NAMALWA (cell line): Measurements from ENCODE around the gene NELFB.

Experiments used
- DNase-seq: peaks from one replicate; pipeline ENCODE4 v3.0.0-alpha.2; 2015; ENCODE audit warnings: low spot score

NELFB gene

GRCh38 chr9:137254624-137255447, at the start of gene NELFB:
NELFB (plus strand) TSS chr9:137255327.
- DNase-seq, result peak; percentile 92

- no peak for DNase-seq
Measured at GRCh38 chr9:137206602-137207001, 48.5 kb upstream of the NELFB start.

- DNase-seq, result no peak
Measured at GRCh38 chr9:137211532-137211931, 43.6 kb upstream of the NELFB start.

GRCh38 chr9:137212520-137212919, 42.6 kb upstream of the NELFB start:
- DNase-seq, result no peak

- no peak for DNase-seq
Measured at GRCh38 chr9:137213160-137214060, 41.7 kb upstream of the NELFB start.

GRCh38 chr9:137214620-137215019, 40.5 kb upstream of the NELFB start:
- DNase-seq, result no peak

GRCh38 chr9:137215196-137215986, 39.7 kb upstream of the NELFB start:
- DNase-seq, result no peak

- no peak for DNase-seq
Measured at GRCh38 chr9:137216188-137216965, 38.8 kb upstream of the NELFB start.

GRCh38 chr9:137217276-137218211, 37.6 kb upstream of the NELFB start:
- no peak for DNase-seq

- DNase-seq, result no peak
Measured at GRCh38 chr9:137218212-137218753, 36.8 kb upstream of the NELFB start.

GRCh38 chr9:137218754-137219271, 36.3 kb upstream of the NELFB start:
- DNase-seq, result no peak

GRCh38 chr9:137219757-137220316, 35.3 kb upstream of the NELFB start:
- no peak for DNase-seq

- DNase-seq, result no peak
Measured at GRCh38 chr9:137220317-137221094, 34.6 kb upstream of the NELFB start.

GRCh38 chr9:137221095-137221505, 34.0 kb upstream of the NELFB start:
- DNase-seq, result no peak

GRCh38 chr9:137221506-137222111, 33.5 kb upstream of the NELFB start:
- DNase-seq, result no peak

- DNase-seq, result no peak
Measured at GRCh38 chr9:137222190-137223077, 32.7 kb upstream of the NELFB start, which contains the start of gene RNF208. RNF208 (minus strand) TSS chr9:137222240; CDS start chr9:137221212, 1,028 bp downstream.
